ACC112 (cell line): ENCODE data around the gene P2RX2.

Source experiments
- H2AFZ ChIP-seq: fragments of 200-600 bp; sonication (generic); one replicate; pipeline ENCODE4 v1.6.0; 2017; ENCODE audit warnings: antibody characterized with exemption, low read length; ENCODE audit not compliant: unreplicated experiment
- H3K27ac ChIP-seq: fragments of 200-600 bp; sonication (generic); 2 replicates; pipeline ENCODE4 v1.5.1; 2014; ENCODE audit warnings: low read depth, mild to moderate bottlenecking, antibody characterized with exemption, low read length, moderate library complexity
- H3K27me3 ChIP-seq: fragments of 200-600 bp; sonication (generic); 2 replicates; pipeline ENCODE4 v1.6.1; 2014; ENCODE audit warnings: mild to moderate bottlenecking, antibody characterized with exemption, low read length, moderate library complexity, mixed read lengths; ENCODE audit not compliant: insufficient read depth
- H3K36me3 ChIP-seq: fragments of 200-600 bp; sonication (generic); 2 replicates; pipeline ENCODE4 v1.6.1; 2016; ENCODE audit warnings: mild to moderate bottlenecking, antibody characterized with exemption, low read length, moderate library complexity, mixed read lengths; ENCODE audit not compliant: insufficient read depth
- H3K4me1 ChIP-seq: fragments of 200-600 bp; sonication (generic); one replicate; pipeline ENCODE4 v1.6.1; 2016; ENCODE audit warnings: low read length, mixed read lengths; ENCODE audit not compliant: insufficient read depth, unreplicated experiment, control insufficient read depth
- H3K4me3 ChIP-seq: fragments of 200-600 bp; sonication (generic); 2 replicates; pipeline ENCODE4 v1.5.1; 2014; ENCODE audit warnings: mild to moderate bottlenecking, low read depth, low read length
- H3K79me2 ChIP-seq: fragments of 200-600 bp; sonication (generic); one replicate; pipeline ENCODE4 v1.6.0; 2016; ENCODE audit warnings: low read length; ENCODE audit not compliant: control insufficient read depth, unreplicated experiment, insufficient read depth

P2RX2 gene

GRCh38 chr12:132669166-132669879, 50.7 kb downstream of the P2RX2 start:
- Histone ChIP-seq H2AFZ (no peak overlapping the region), H3K4me3 (no peak overlapping the region), H3K27me3 (no peaks in the 10 kb centered on the region), H3K79me2 (no peaks in the 10 kb centered on the region), H3K36me3 (peaks cover 35% of the 10 kb centered on the region), H3K27ac (no peak overlapping the region), H3K4me1 (no peaks in the 10 kb centered on the region)
